ENCODE results near the gene C17orf113. TPM values are rescaled to one million over a fixed set of nuclear protein-coding genes. Genes with fewer than 3 reads are reported as not detected.

C17orf113 gene
- under 1 TPM; 0.25 to 0.28 (median 0.26) TPM for total RNA-seq
- total RNA-seq (2013) = 0.83 TPM

DNA sequence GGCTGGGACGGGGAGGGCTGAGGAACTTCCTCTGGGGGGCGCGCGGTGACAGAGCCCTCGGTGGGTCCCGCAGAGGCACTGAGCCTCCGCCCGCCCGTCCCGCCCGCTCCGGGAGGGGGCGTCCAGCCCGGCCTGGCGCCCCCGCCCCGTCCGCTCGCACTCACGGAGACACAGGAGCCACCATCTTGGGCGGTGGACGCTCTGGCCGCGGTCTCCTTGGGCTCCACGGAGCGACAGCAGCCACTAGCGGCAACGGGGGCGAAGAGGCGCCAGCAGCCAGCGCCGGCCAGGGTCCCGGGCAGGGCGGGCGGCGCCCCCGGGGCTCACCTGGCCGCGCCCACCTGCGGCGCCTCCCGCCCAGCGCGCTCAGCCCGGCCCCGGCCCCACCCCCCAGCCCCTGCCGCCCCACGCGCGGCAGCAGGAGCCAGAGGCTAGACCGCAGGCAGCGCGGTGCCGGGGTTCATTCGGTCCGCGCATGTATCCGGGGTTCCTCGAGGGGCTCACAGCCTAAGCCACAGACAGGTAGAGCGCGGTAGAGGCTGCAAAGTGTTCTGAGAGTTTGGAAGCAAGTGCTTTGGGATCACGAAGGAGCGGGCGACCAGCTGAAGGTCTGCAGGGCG, at the start of gene C17orf113:
C17orf113 (minus strand) TSS at position 209 of the 620 bp plus-strand sequence. CDS start 7,225 bp downstream, outside the sequence.
- TF ChIP-seq CTCF (IDR thresholded peaks at IDR 0.05) = no peak
- ATAC-seq = peak; percentile 70 to 83 (median 82)
- H3K27me3 Mint-ChIP-seq (ENCODE audit: low read depth in 2 of 2) = peaks cover 23 to 28% of the 10 kb centered on the region in 2 donors
- Histone ChIP-seq H3K4me3 (ENCODE audit: low read length) (peak within 1 kb of the TSS; percentile 22), H3K27ac (ENCODE audit: low read length) (no peak within 1 kb of the TSS), H3K36me3 (ENCODE audit: control insufficient read depth, insufficient read depth, low read length) (no peaks in the 10 kb centered on the region), H3K4me1 (ENCODE audit: control insufficient read depth, insufficient read depth, low read length) (peaks cover 10% of the 10 kb centered on the region), H3K27me3 (ENCODE audit: control insufficient read depth, insufficient read depth, low read length) (peaks cover 12% of the 10 kb centered on the region), H3K9me3 (ENCODE audit: control insufficient read depth, insufficient read depth, low read length) (no peaks in the 10 kb centered on the region)
- H3K27ac Mint-ChIP-seq = peak within 1 kb of the TSS in 1 of 2 donors; percentile 18
- 2% methylated on average over 65 of the region's 65 CpGs for whole genome bisulfite sequencing (ENCODE audit: insufficient coverage)
- peaks cover 5 to 8% of the 10 kb centered on the region in 2 donors for H3K4me1 Mint-ChIP-seq
- H3K4me3 Mint-ChIP-seq = peak within 1 kb of the TSS; percentile 82
- H3K36me3 Mint-ChIP-seq = no peaks in the 10 kb centered on the region
- DNase-seq = peak; percentile 41 to 67
- no peaks in the 10 kb centered on the region for H3K9me3 Mint-ChIP-seq
- intact Hi-C loops (cut with micrococcal nuclease) = no loop called here

DNA sequence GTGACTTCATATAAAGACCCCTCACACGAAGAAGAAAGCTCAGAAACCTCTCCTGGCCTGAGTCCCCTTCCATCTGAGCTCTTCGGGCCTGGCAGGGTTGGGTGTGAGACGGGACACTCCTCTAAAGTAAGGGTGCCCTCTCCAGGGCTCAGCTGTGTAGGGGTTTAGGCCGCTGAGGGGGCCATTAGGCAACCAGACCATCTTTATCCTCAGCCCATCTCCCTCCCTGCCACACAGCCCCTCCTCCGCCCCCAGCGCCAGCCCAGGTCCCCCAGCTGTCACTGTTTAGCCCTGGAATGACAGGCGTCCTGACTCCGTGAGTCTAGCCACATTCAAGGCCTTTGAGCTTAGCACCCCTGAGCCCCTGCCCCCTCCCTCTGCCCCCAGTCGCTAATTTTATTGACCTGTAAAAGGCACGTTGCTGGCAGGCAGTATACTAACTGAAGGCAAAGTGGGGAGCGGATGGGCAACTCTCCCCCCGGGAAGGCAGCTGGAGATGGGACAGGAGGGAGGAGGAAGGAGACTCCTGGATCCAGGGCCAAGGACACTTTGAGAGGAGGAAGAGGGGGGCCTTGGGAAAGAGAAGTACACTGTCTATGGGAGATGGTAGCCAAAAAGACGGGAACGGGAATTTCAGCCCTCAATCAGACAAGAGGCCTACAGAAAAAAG, 48.5 kb upstream of the C17orf113 start:
- H3K4me1 Mint-ChIP-seq = peaks cover 0 to 5% of the 10 kb centered on the region in 2 donors
- intact Hi-C loops (cut with micrococcal nuclease) = no loop called here
- H3K36me3 Mint-ChIP-seq = no peaks in the 10 kb centered on the region
- Histone ChIP-seq H3K9me3 (ENCODE audit: control insufficient read depth, insufficient read depth, low read length) (no peaks in the 10 kb centered on the region), H3K36me3 (ENCODE audit: control insufficient read depth, insufficient read depth, low read length) (peaks cover 3% of the 10 kb centered on the region), H3K27ac (ENCODE audit: low read length) (no peak overlapping the region), H3K4me1 (ENCODE audit: control insufficient read depth, insufficient read depth, low read length) (peaks cover 7% of the 10 kb centered on the region), H3K4me3 (ENCODE audit: low read length) (no peak overlapping the region), H3K27me3 (ENCODE audit: control insufficient read depth, insufficient read depth, low read length) (peaks cover 9% of the 10 kb centered on the region)
- no peak overlapping the region for H3K27ac Mint-ChIP-seq
- ATAC-seq = no peak
- 80% methylated on average over 13 of the region's 14 CpGs for WGBS (ENCODE audit: insufficient coverage)
- H3K4me3 Mint-ChIP-seq = no peak overlapping the region
- peaks cover 13 to 27% of the 10 kb centered on the region in 2 donors for H3K27me3 Mint-ChIP-seq (ENCODE audit: low read depth in 2 of 2)
- no peaks in the 10 kb centered on the region for H3K9me3 Mint-ChIP-seq
- no peak for TF ChIP-seq CTCF (IDR thresholded peaks at IDR 0.05)
- DNase-seq = no peak

DNA sequence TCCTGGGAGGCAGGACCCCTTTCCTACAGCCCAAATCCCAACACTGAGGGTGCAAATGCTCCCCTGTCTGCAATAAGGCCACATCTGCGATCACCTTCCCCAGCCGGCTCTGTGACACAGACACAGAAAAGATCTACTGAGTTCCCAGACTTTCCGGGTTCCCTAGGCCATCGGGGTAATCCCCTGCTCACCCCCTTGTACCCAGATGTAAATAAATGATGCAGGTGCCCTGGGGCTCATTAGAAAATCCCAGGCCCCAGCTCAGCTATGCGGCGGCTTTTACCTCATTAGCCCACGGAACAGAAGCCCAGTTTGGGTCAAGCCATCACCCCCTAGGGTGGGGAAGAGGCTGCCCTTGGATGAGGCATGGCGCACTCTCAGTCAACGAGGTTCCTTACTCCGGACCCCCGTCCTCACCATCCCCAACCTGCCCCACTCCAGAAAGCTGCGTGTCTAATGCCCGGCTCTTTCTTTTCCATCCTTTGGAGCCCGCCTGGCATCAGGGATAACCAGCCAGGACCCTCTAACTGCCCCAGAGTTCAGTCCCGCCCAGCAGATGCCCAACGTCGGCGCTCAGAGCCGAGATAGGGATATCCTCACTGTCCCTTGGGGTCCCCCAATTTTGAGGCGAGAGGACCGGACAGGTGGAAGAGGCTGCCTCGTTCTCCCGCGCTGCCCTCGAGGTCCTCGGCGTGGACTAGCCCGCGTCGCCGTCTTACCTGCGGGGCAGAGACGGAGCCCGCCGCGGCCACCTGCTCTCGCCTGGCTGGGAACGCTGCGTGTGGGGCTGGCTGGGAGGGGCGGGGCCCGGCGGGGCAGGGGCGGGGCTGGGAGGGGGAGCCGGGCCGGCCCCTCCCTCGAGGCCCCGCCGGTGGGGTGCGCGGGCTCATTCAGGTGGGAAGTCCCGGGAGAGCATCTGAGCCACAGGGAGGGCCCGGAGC, 47.6 kb upstream of the C17orf113 start, which contains the start of gene ZNF385C:
ZNF385C (minus strand) TSS at position 783 of the 941 bp plus-strand sequence. CDS start 35,417 bp downstream, outside the sequence.
- no peak for TF ChIP-seq CTCF (IDR thresholded peaks at IDR 0.05)
- ATAC-seq (peak in 2 of 3 donors; percentile 50 to 64), DNase-seq (peak in 1 of 2 donors; percentile 72)
- Mint-ChIP-seq H3K4me1 (peaks cover 0 to 5% of the 10 kb centered on the region in 2 donors), H3K36me3 (no peaks in the 10 kb centered on the region), H3K4me3 (no peak within 1 kb of the TSS), H3K27ac (no peak within 1 kb of the TSS), H3K27me3 (ENCODE audit: low read depth in 2 of 2) (peaks cover 13 to 27% of the 10 kb centered on the region in 2 donors), H3K9me3 (no peaks in the 10 kb centered on the region)
- H3K36me3 ChIP-seq (ENCODE audit: control insufficient read depth, insufficient read depth, low read length) = no peaks in the 10 kb centered on the region
- no peak within 1 kb of the TSS for H3K4me3 ChIP-seq (ENCODE audit: low read length)
- no peak within 1 kb of the TSS for H3K27ac ChIP-seq (ENCODE audit: low read length)
- no peaks in the 10 kb centered on the region for H3K9me3 ChIP-seq (ENCODE audit: control insufficient read depth, insufficient read depth, low read length)
- intact Hi-C loops (cut with micrococcal nuclease) = no loop called here
- H3K27me3 ChIP-seq (ENCODE audit: control insufficient read depth, insufficient read depth, low read length) = peaks cover 9% of the 10 kb centered on the region
- peaks cover 7% of the 10 kb centered on the region for H3K4me1 ChIP-seq (ENCODE audit: control insufficient read depth, insufficient read depth, low read length)
- WGBS (ENCODE audit: insufficient coverage) = 14% methylated on average over 52 of the region's 52 CpGs

Measured in natural killer cell (primary cell).